LoVo (cell line): ENCODE data around the gene STYXL2.

Source experiments
- DNase-seq: peaks from one replicate; pipeline ENCODE4 v3.0.0-alpha.2; 2016; ENCODE audit warnings: low spot score

Gene STYXL2

DNA sequence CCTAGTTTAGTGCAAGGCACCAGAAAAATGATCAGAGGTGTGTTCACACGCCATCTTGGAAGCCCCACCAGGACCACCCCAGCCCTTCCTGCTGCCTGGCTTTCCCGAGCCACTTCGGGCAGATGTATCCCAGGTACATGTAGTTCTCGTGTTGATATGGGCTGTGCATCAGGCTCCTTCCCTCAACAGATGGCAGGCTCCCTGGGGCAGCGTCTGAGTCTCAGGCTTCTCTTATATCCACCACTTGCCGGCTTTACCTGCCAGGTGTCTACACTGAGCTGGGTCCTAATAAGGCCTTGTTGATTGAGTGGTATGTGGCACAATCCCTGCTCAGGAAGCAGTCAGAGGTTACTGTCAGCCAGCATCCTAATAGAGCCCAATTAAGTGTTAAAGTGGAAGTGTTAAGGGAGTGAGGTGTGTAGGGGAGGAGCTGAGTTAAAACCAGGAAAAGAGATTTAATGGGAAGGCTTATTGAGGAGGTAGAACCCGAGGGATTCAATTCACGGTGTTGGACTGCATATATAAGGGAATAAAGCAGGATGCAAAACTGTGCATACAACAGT is 12.2 kb upstream of the STYXL2 start:
- DNase-seq, result no peak

DNA sequence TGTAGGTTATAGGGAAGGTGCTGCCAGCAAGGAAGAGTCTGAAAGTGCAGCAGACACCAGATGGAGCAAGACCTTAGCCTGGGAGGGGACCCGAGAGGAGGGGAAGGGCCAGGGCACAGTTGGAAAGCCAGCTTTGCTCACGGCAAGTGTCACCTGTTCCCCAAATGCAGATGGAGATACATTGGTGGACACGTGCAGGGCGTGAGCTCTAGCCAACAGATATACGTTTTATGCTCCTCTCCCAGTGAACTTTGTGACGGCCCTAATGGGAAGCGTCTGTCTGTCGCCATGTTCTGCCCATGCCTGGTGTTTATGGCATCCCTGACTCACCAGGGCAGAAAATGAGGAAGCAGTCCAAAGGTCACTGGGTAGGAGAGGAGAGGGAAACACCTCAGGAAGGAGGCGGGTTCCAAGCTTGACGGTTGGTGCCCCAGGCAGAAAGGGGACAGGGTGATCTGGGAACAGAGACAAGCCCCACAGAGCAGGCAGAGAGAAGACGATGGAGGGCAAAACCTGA is 11.3 kb upstream of the STYXL2 start:
- peak; percentile 94 for DNase-seq

- peak; percentile 65 for DNase-seq
Measured at GRCh38 chr1:167083066-167083665, 10.7 kb upstream of the STYXL2 start.

GRCh38 chr1:167083871-167084270 is 10.0 kb upstream of the STYXL2 start:
- DNase-seq, result no peak

DNA sequence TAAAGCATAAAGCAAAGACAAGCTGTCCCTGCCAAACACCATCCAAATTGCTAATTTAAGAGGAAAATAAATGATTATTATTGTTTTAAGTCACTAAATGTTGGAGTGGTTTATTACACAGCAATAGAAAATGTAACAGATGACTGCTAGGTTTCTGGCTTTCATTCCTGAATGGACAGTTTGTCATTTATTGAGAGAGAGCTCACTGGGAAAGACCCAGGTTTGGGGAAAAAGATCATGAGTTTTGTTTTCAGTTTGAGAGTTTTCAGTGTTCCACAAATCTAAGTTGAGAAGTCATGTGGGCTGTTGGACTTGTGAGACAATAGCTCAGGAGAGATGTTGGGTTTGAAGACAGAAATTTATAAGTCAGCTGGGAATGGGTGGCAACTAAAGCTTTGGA is 9.1 kb upstream of the STYXL2 start:
- no peak for DNase-seq

- peak; percentile 68 for DNase-seq
Measured at GRCh38 chr1:167086033-167086432, 7.8 kb upstream of the STYXL2 start.

DNA sequence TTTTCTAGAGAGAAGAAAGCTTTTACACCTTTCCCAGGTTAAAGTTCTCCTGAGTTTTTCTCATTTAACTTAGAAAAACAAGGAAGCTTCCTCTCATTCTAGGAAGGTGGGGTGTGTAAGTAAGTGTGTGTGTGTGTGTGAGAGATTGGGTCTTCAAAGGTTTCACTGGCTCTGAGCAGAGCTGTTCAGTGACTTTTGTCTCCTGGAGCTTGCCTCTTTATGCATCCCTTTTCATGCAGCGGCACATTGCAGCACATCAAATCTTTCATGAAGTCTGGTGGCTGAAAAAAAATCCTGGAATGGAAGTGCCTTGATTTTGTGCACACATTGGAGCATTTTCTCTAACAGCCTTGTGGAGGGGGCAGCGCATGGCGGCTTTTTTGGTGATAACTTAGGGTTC is 7.1 kb upstream of the STYXL2 start:
- DNase-seq, result no peak

DNA sequence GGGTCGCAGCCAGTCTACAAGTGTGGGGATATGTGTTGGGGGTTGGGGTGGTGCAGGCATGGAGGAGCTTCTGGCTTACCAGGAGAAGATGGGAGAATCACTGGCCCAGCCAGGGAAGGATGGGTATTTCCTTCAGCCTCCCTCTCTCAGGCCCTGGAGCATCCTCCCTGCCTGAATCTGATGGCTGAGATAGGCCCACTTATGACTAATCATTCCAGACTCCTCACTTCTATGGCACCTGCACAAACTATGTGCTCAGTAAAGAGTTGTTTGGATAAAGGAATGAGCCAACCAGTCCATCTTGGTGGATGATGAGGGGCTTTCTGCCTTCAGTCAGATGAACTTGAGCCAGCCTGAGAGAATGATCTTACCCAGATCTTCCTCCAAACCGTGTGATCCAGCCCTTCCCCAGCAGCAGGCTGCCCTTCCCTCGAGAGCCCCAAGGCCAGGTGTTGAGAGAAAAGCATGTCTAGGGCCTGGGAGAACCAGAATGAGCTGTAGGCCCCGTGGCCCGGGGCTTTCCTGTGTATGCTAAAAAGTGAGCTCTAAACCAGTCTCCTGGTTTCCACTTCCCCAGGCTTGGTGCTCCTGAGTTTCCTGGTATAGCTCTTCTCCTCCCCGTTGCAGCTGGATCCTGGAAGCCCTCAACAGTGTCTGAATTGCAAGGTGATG is 5.0 kb upstream of the STYXL2 start:
- no peak for DNase-seq

- DNase-seq, result no peak
Measured at GRCh38 chr1:167089939-167090313, 3.9 kb upstream of the STYXL2 start.

DNA sequence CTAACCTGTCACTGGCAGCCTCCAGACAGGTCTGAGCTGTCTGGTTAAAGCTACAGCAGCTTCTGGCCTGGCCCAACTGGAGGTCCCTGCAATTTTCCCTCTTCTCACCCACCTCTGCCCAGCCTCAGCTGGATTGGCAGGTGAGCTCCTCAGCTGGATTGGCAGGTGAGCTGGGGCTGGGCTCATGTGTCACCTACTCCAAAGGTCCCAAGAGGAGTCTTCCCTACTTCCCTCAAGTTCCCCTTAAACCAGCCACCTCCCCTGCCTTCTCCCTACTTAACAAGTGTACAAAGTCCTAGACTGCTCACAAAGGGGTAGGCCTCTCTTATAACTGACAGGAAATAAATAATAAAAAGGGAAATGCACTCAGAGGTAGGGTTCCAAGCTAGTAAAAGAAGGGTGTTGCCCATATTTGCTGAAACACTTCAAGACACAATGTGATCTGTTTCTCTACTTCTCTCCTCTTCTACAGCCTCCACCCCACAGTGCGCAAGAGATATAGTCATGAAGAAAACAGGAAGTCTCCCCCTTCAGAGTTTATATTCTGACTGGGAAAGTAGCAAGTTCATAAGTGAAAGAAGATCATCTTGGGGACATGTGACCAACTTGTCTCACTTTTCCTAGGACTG is 3.4 kb upstream of the STYXL2 start, which contains the start of gene GPA33:
Gene GPA33 (minus strand): TSS at position 64 of the 629 bp plus-strand sequence. CDS start 90 bp downstream, outside the sequence.
- DNase-seq, result peak; percentile 75

DNA sequence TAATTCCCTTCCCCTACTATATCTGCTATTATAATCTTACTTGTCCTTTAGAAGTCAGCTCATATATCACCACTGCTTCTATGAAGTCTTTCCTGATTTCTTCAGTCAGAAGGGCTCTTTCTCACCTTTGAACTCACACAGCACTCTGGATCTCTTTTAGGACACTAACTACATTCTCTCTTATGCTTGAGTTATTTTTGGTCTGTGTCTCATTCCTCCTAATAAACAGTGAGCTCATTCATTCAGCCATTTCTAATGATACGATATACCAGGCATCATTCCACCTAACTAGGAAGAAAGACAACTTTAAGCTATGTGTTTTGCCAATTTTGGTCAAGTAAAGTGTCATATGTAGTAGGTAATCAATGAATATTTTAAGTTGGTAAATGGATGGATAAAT is 1.2 kb upstream of the STYXL2 start:
- no peak for DNase-seq

- no peak for DNase-seq
Measured at GRCh38 chr1:167094690-167095089, 815 bp downstream of the STYXL2 start.

DNA sequence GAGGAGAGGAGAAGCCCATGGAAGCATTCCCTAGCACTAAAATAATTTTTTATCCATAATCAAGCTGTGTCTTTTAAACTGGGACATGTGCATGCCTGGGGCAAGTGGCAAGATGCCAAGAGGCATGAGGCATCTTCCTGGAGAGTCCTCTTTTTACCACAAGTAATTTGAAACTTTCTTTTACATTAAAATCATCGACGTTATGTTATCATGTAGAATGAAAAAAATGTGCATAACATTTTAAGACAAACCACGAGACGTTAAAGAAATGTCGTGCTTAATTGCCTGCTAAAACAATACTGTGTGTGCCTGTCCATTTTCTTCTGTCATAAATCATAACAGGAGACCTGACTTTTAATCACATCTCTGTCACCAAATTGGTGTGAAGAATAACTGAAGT is 1.5 kb downstream of the STYXL2 start:
- DNase-seq, result peak; percentile 46

- no peak for DNase-seq
Measured at GRCh38 chr1:167099851-167100250, 6.0 kb downstream of the STYXL2 start.

DNA sequence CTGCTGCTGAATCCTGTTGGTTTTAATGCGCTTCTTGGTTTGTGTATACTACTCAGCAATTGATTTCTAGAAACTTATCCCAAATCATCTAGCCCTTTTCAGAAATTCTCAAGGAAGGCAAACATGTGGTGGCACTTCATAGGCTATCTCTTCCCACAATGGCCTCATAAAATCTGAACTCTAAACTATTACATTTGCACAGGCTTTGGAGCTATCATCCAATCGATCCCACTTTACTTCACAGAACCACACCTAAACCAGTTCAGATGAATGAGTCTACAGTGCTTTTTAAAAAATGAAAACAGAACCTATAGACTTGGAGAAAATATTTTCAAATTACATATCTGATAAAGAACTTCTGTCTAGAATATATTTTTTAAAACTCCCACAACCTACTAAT is 6.9 kb downstream of the STYXL2 start:
- DNase-seq, result no peak

- no peak for DNase-seq
Measured at GRCh38 chr1:167101754-167102153, 7.9 kb downstream of the STYXL2 start.

GRCh38 chr1:167102906-167103573 is 9.2 kb downstream of the STYXL2 start:
- DNase-seq, result no peak

DNA sequence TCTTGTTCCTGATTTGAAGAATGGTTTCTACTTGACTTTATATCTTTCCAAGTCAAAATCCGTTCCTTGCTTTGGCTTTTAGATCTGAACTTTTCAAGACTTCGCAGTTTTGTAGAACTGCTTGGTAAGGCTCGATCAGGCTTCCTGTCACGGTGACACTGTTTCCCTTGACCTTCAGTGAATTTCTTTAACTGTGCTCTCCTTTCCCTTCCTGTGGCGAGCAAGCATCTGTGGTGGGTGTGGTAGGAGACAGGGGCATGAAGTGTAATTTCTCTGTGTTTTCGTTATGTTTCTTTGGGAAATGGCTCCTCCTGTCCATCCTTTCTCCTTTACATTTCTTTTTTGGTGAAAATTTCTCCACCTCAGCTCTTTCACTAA is 10.4 kb downstream of the STYXL2 start:
- DNase-seq, result no peak

GRCh38 chr1:167105271-167106118 is 11.6 kb downstream of the STYXL2 start:
- DNase-seq, result no peak

DNA sequence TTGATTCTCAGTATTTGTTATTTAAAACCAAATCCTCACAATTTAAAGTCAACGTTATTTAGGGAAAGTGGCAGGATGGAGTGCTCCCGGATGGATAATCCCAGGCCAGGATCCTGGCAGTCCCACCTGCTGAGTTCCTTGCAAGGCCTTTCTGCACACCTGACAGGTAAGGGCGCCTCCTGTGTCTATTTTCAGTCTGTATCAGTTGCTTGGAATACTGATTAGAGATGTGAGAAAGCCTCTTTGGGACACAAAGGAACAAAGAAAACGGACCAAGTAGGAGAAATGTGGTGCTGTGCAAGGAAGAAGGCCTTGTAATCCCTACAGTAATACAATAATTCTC is 12.2 kb downstream of the STYXL2 start:
- DNase-seq, result no peak

DNA sequence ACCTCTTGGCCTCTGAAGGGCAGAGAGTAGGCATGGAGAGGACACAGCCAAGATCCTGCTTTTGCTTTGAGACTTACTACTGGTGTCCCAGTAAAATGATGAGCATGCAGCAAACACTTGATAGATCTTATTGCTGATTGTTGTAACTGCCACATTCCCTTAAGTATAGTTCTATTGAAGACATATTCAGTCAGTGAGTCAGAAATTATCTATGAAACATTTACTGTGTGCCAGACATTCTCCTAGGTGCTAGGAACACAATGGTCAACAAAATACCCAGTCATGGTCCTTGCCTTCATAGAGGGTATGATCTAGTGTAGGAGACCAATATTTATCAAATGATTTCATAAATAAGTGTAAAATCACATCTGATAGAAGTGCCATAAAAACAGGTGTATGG is 13.6 kb downstream of the STYXL2 start:
- DNase-seq, result no peak

- DNase-seq, result peak; percentile 46
Measured at GRCh38 chr1:167109125-167109524, 15.2 kb downstream of the STYXL2 start.
